ENCODE measurements around the gene LRRFIP1. TPM values are rescaled to one million over a fixed set of nuclear protein-coding genes. Genes with fewer than 3 reads are reported as not detected.

LRRFIP1 gene
- total RNA-seq, 4 donors from 2014 or later = 51.5 to 95.4 (median 65.6) TPM

DNA sequence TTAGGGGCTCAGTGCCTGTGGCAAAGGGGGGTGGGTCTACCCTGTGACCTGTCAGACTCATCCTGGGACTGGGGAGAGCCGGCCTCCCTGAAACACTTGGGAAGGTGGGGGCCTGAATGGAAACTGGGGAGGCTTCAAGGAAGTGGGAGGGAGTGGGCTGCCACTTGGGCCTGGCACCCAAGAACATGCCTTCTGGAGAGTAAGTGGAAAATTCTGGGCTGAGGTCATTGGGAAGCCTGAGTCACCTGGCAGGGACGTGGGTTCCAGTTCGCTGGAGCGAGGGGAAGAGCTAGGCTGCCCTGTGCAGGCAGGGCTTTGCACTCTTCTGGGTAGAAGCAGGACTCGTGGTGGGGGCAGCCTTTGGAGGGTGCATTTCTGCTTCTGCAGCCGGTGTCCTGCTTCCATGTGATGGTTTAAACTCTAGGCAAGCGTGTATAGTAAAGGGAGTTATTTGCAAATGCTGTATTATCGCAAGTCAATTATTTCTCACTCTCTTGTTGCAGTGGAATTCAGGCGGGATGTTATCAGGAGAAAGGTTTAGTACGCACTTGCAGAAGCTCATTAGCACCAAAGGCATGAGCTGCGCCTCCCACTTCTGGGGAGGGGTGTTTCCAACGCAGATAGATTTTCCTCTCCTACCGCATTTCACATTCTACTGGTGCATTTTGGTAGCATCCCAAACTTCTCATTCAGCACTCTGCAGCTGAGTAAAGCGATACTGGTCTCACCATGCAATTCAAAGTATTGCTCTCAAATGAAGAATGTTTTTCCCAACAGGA lies 3.8 kb downstream of the LRRFIP1 start:
- Histone ChIP-seq H3K27ac (no peak overlapping the region), H3K4me1 (peaks cover 0 to 18% (median 4%) of the 10 kb centered on the region in 4 donors), H3K27me3 (peaks cover 0 to 6% of the 10 kb centered on the region in 2 donors), H3K36me3 (no peaks in the 10 kb centered on the region), H3K9me3 (peaks cover 0 to 11% (median 0%) of the 10 kb centered on the region in 4 donors), H3K4me3 (no peak overlapping the region)
- WGBS, 2 donors = 90% methylated on average over 14 of the region's 14 CpGs
- TF ChIP-seq EP300 (IDR thresholded peaks at IDR 0.05) (no peak), POLR2A (IDR thresholded peaks at IDR 0.05) (no peak)
- TF ChIP-seq, protein P1, sequence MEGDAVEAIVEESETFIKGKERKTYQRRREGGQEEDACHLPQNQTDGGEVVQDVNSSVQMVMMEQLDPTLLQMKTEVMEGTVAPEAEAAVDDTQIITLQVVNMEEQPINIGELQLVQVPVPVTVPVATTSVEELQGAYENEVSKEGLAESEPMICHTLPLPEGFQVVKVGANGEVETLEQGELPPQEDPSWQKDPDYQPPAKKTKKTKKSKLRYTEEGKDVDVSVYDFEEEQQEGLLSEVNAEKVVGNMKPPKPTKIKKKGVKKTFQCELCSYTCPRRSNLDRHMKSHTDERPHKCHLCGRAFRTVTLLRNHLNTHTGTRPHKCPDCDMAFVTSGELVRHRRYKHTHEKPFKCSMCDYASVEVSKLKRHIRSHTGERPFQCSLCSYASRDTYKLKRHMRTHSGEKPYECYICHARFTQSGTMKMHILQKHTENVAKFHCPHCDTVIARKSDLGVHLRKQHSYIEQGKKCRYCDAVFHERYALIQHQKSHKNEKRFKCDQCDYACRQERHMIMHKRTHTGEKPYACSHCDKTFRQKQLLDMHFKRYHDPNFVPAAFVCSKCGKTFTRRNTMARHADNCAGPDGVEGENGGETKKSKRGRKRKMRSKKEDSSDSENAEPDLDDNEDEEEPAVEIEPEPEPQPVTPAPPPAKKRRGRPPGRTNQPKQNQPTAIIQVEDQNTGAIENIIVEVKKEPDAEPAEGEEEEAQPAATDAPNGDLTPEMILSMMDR (IDR thresholded peaks at IDR 0.05) = no peak
- DNase-seq (ENCODE audit: low spot score in 2 of 2) = no peak

DNA sequence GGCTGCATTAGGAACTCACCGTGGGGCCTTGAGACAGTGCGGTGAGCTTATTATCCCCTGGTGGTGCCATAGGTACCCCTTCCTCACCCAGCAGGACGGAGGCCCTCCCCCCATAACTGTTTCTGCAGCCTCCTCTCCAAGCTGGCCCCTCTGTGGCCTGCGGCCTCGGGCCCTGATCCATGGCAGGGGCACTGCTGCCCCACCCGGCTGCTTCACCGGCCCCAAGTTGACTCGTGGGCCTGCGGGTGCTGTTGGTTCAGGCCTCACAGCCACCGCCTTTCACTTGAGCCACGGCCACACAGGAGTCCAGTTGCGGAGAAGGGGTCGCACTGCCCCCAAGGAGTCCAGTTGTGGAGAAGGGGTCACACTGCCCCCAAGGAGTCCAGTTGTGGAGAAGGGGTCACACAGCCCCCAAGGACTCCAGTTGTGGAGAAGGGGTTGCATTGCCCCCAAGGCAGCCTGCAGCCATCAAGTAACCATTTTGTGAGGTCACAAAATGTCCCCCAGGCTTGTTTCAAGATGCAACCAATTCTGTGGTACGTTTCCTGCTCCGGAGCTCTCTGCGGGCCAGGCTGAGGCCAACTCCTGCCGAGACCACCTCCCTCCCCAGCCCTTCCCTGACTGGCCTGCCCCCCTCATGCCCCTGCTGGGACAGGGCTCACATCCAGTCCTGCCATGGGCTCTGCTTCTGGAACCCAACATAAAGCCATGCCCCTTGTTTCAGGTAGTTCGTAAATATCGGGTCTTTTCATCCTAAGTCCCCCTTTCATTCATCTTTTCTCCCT lies 4.6 kb downstream of the LRRFIP1 start:
- Histone ChIP-seq H3K9me3 (peaks cover 0 to 11% (median 0%) of the 10 kb centered on the region in 4 donors), H3K27ac (no peak overlapping the region), H3K4me1 (peaks cover 0 to 14% (median 4%) of the 10 kb centered on the region in 4 donors), H3K27me3 (peaks cover 0 to 6% of the 10 kb centered on the region in 2 donors), H3K4me3 (no peak overlapping the region), H3K36me3 (no peaks in the 10 kb centered on the region)
- TF ChIP-seq, protein P1 (IDR thresholded peaks at IDR 0.05) = no peak
- no peak for TF ChIP-seq POLR2A (IDR thresholded peaks at IDR 0.05)
- TF ChIP-seq EP300 (IDR thresholded peaks at IDR 0.05) = no peak
- DNase-seq (ENCODE audit: low spot score in 2 of 2) = no peak
- WGBS, 2 donors = 93 to 94% methylated on average over 18 to 19 of the region's 19 CpGs

DNA sequence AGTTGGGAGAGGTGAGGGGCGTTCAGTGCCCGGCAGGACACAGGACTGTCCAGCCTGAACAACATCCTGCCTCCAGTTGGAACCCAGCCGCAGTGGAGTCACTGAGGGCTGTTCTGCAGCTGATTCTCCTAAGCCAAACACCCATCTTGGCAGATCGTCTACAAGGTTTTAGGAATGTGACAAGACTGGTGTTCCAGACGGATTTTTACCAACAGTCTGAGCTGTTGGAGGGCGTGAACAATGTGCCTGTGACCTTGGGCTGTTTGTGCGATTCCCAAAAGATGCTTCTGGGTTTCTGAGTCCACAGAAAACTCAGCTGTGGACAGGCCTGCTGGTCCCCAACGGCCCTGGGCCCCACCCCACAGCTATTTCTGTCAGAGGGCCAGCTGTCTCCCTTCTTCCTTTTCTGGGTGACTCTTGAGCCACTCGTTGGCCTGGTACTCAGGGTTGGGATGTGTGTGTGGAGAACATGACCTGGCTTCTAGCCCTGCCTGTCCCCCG lies 5.7 kb downstream of the LRRFIP1 start:
- no peak for DNase-seq (ENCODE audit: low spot score in 2 of 2)
- peaks cover 0 to 11% (median 0%) of the 10 kb centered on the region in 4 donors for H3K9me3 ChIP-seq
- peaks cover 0 to 8% (median 4%) of the 10 kb centered on the region in 4 donors for H3K4me1 ChIP-seq
- H3K4me3 ChIP-seq = no peak overlapping the region
- TF ChIP-seq, protein P1 (IDR thresholded peaks at IDR 0.05) = no peak
- TF ChIP-seq EP300 (IDR thresholded peaks at IDR 0.05) (no peak), POLR2A (IDR thresholded peaks at IDR 0.05) (no peak)
- H3K27ac ChIP-seq = no peak overlapping the region
- H3K27me3 ChIP-seq = peaks cover 0 to 6% of the 10 kb centered on the region in 2 donors
- WGBS, 2 donors = 77 to 86% methylated on average over 8 to 10 of the region's 10 CpGs
- no peaks in the 10 kb centered on the region for H3K36me3 ChIP-seq

DNA sequence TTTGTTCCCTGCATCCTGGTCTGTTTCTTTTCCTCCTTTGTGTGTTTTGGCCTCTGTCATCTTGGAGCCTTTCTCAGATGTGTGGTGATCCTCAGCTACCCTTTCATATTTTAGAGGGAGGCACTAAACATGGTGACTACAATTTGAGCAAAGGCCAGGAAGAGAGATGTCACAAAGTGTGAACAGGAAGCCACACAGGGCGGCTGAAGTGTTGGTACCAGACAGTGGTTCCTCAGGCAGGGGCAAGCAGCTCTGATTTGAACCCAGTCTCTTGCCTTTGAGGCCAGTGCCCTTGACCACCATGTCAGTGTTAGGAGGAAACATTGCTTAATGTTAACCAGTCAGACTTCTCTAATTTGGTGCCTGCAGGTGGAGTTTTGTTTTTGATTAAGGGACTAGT lies 9.2 kb downstream of the LRRFIP1 start:
- no peaks in the 10 kb centered on the region for H3K4me1 ChIP-seq
- no peak overlapping the region for H3K4me3 ChIP-seq
- H3K36me3 ChIP-seq = no peaks in the 10 kb centered on the region
- 84 to 88% methylated on average over 1 of the region's 1 CpG for WGBS, 2 donors
- TF ChIP-seq EP300 (IDR thresholded peaks at IDR 0.05) = no peak
- no peak for TF ChIP-seq POLR2A (IDR thresholded peaks at IDR 0.05)
- DNase-seq (ENCODE audit: low spot score in 2 of 2) = no peak
- no peaks in the 10 kb centered on the region for H3K27me3 ChIP-seq
- H3K27ac ChIP-seq = no peak overlapping the region
- H3K9me3 ChIP-seq = peaks cover 0 to 11% (median 0%) of the 10 kb centered on the region in 4 donors

DNA sequence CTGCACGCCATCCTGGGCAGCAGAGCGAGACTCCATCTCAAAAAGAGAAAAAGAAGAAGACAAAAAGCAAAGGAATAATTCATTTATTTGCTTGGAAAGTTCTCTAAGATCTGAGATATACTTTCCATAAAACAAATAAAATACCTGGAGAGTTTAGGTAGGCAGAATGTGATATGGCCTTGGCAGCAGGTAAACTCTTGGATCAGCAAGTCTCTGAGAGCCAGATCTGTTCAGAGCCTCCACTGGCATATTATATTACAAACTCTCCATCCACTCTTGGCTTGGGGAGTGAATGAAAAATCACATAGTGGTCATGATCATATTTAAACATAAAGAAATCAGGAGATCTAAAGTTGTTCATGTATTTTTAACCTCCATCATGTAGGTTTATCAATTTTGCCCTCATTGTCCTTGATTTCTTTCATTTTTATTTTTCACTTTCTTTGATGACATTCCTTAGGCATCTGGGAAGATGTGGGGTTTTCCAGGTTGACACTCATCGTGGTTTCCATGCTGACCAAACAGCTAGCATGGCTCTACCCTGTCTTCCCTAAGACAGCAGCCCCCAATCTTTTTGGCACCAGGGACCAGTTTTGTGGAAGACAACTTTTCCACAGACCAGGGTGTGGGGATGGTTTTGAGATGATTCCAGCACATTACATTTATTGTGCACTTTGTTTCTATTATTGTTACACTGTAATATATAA lies 10.2 kb downstream of the LRRFIP1 start:
- no peak for DNase-seq (ENCODE audit: low spot score in 2 of 2)
- no peaks in the 10 kb centered on the region for H3K36me3 ChIP-seq
- no peaks in the 10 kb centered on the region for H3K27me3 ChIP-seq
- no peak overlapping the region for H3K27ac ChIP-seq
- H3K4me3 ChIP-seq = no peak overlapping the region
- TF ChIP-seq, protein P1 (IDR thresholded peaks at IDR 0.05) = no peak
- TF ChIP-seq POLR2A (IDR thresholded peaks at IDR 0.05) (no peak), EP300 (IDR thresholded peaks at IDR 0.05) (no peak)
- H3K4me1 ChIP-seq = no peaks in the 10 kb centered on the region
- peaks cover 0 to 11% (median 0%) of the 10 kb centered on the region in 4 donors for H3K9me3 ChIP-seq
- 95 to 97% methylated on average over 3 of the region's 3 CpGs for WGBS, 2 donors
